DOHH2 (cell line): ENCODE results near the gene PHC3.

ENCODE experiments used
- H3F3A ChIP-seq: fragments of 200-600 bp; sonication (generic), shearing (Covaris generic); 2 replicates; pipeline ENCODE4 v1.6.0; 2016; ENCODE audit warnings: antibody characterized with exemption, mild to moderate bottlenecking; ENCODE audit not compliant: control insufficient read depth, insufficient read depth
- H3K27ac ChIP-seq: fragments of 200-600 bp; sonication (generic); 2 replicates; pipeline ENCODE4 v1.5.1; 2014; ENCODE audit warnings: low read depth, mild to moderate bottlenecking, low read length, moderate library complexity
- H3K27me3 ChIP-seq: fragments of 200-600 bp; sonication (generic); 2 replicates; pipeline ENCODE4 v1.6.1; 2014; ENCODE audit warnings: mild to moderate bottlenecking, low read length, mixed read lengths; ENCODE audit not compliant: control insufficient read depth
- H3K36me3 ChIP-seq: fragments of 200-600 bp; sonication (generic); 2 replicates; pipeline ENCODE4 v1.6.1; 2014; ENCODE audit warnings: mild to moderate bottlenecking, low read length, moderate library complexity, mixed read lengths; ENCODE audit not compliant: control insufficient read depth
- H3K4me1 ChIP-seq: fragments of 200-600 bp; sonication (generic); 2 replicates; pipeline ENCODE4 v1.6.1; 2014; ENCODE audit warnings: mild to moderate bottlenecking, low read length, mixed read lengths; ENCODE audit not compliant: control insufficient read depth
- H3K4me2 ChIP-seq: fragments of 200-600 bp; sonication (generic); 2 replicates; pipeline ENCODE4 v1.6.0; 2014; ENCODE audit warnings: mild to moderate bottlenecking, low read length, moderate library complexity
- H3K4me3 ChIP-seq: fragments of 200-600 bp; sonication (generic); 2 replicates; pipeline ENCODE4 v1.5.1; 2014; ENCODE audit warnings: mild to moderate bottlenecking, low read length, mixed read lengths
- H3K79me2 ChIP-seq: fragments of 200-600 bp; sonication (generic); 2 replicates; pipeline ENCODE4 v1.6.1; 2014; ENCODE audit warnings: mild to moderate bottlenecking, low read length, mixed read lengths; ENCODE audit not compliant: control insufficient read depth
- H3K9me2 ChIP-seq: fragments of 200-600 bp; sonication (generic); replicated peaks from 2 replicates; pipeline ENCODE4 v1.6.1; 2014; ENCODE audit warnings: mild to moderate bottlenecking, low read length, mixed read lengths; ENCODE audit not compliant: control insufficient read depth
- H3K9me3 ChIP-seq: fragments of 200-600 bp; sonication (generic); 2 replicates; pipeline ENCODE4 v1.6.1; 2014; ENCODE audit warnings: antibody characterized with exemption, low read length, mixed read lengths; ENCODE audit not compliant: control insufficient read depth, insufficient read depth
- H4K20me1 ChIP-seq: fragments of 200-600 bp; sonication (generic); 2 replicates; pipeline ENCODE4 v1.6.0; 2014; ENCODE audit warnings: low read depth, mild to moderate bottlenecking, antibody characterized with exemption, low read length, moderate library complexity; ENCODE audit not compliant: control insufficient read depth, insufficient read depth
- CTCF ChIP-seq: fragments of 200-600 bp; sonication (generic); IDR thresholded peaks from one replicate; pipeline ENCODE4 v1.5.1; 2014; ENCODE audit warnings: antibody characterized with exemption, mild to moderate bottlenecking, low read depth, low read length; ENCODE audit not compliant: poor library complexity, severe bottlenecking
- EZH2phosphoT487 ChIP-seq: fragments of 200-600 bp; sonication (generic); IDR thresholded peaks from 2 replicates; pipeline ENCODE4 v1.6.1; 2017; ENCODE audit warnings: borderline replicate concordance, mild to moderate bottlenecking, antibody characterized with exemption, low read length, moderate library complexity, mixed read lengths

Gene PHC3

DNA sequence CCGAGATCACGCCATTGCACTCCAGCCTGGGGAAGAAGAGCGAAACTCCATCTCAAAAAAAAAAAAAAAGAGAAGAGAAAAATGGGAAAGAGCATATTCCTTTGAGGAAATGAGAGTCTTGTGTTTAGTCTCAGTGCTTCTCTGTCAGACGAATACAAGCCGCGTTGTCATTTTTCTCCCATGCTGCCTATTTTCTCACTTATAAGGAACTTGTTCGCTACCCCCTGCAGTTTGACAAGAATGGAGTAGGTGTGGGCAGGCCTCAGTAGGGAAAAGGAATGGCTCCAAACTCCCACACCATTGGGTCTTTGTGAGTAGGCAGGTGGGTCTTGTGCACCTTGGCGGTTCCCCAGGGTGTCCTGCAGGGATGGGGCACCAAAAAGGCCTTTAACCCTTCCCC, 137.3 kb downstream of the PHC3 start:
- H3K4me2 ChIP-seq, result peak overlapping the region; percentile 61
- H3K79me2 ChIP-seq, result no peaks in the 10 kb centered on the region; the same call in 1 of the 2 replicates
- TF ChIP-seq CTCF (no peak), EZH2phosphoT487 (no peak)
- H4K20me1 ChIP-seq, result no peaks in the 10 kb centered on the region; the same call in 1 of the 2 replicates
- H3K27me3 ChIP-seq, result no peaks in the 10 kb centered on the region
- H3K9me2 ChIP-seq, result no peaks in the 10 kb centered on the region
- peaks cover 7% of the 10 kb centered on the region; the same call in 1 of the 2 replicates for H3K36me3 ChIP-seq
- H3K4me1 ChIP-seq, result peaks cover 26% of the 10 kb centered on the region
- H3F3A ChIP-seq, result peaks cover 9% of the 10 kb centered on the region; the same call in 1 of the 2 replicates
- H3K9me3 ChIP-seq, result no peaks in the 10 kb centered on the region
- peak overlapping the region; percentile 24 for H3K27ac ChIP-seq
- peak overlapping the region; percentile 42 for H3K4me3 ChIP-seq

GRCh38 chr3:170043506-170043905, 138.0 kb downstream of the PHC3 start:
- Histone ChIP-seq H3K9me3 (no peaks in the 10 kb centered on the region), H3K27ac (no peak overlapping the region), H3K4me1 (peaks cover 30% of the 10 kb centered on the region), H3F3A (peaks cover 9% of the 10 kb centered on the region; the same call in 1 of the 2 replicates), H4K20me1 (no peaks in the 10 kb centered on the region; the same call in 1 of the 2 replicates), H3K36me3 (peaks cover 7% of the 10 kb centered on the region; the same call in 1 of the 2 replicates), H3K27me3 (no peaks in the 10 kb centered on the region), H3K79me2 (no peaks in the 10 kb centered on the region; the same call in 1 of the 2 replicates), H3K4me3 (no peak overlapping the region), H3K9me2 (no peaks in the 10 kb centered on the region), H3K4me2 (no peak overlapping the region)
- no peak for TF ChIP-seq CTCF
- TF ChIP-seq EZH2phosphoT487, result no peak

DNA sequence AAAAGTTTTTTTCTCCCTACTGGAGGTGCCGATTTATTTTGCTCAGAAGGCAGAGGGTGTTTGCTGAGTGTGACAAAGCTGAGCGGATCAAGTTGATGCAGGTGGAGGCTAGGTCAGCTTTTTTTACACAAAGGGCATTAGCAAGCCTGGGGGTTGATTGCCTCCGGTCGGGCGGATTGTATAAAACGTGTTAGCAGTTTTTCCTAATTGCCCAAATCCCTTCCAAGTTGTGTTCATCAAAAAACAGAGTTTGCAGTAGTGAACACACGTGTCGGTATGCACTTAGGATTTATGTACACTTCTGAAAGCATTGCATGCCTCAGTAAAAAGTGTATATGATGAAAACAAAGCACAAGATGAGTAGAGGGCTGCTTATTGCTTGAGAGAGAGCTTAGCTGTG, 141.1 kb downstream of the PHC3 start:
- Histone ChIP-seq H3K9me2 (no peaks in the 10 kb centered on the region), H3F3A (peaks cover 9% of the 10 kb centered on the region; the same call in 1 of the 2 replicates), H3K27ac (no peak overlapping the region), H4K20me1 (no peaks in the 10 kb centered on the region), H3K27me3 (no peaks in the 10 kb centered on the region), H3K4me2 (no peak overlapping the region), H3K36me3 (0 out of 2 replicates have a peak, but pooled peaks cover 4% of the 10 kb centered on the region), H3K9me3 (no peaks in the 10 kb centered on the region), H3K4me3 (no peak overlapping the region), H3K4me1 (peaks cover 27% of the 10 kb centered on the region), H3K79me2 (no peaks in the 10 kb centered on the region)
- TF ChIP-seq EZH2phosphoT487, result no peak
- TF ChIP-seq CTCF, result no peak
